ENCODE measurements around the gene SYCP2.

Gene SYCP2

GRCh38 chr20:59845472-59845871 is 88.0 kb downstream of the SYCP2 start:
- TF ChIP-seq ZFX (IDR thresholded peaks at IDR 0.05) (no peak), CTCF (conservative IDR thresholded peaks at IDR 0.05) (no peak)
- H3K27ac ChIP-seq, result no peak overlapping the region

GRCh38 chr20:59839400-59839799 is 94.0 kb downstream of the SYCP2 start:
- TF ChIP-seq CTCF (conservative IDR thresholded peaks at IDR 0.05) (no peak), ZFX (IDR thresholded peaks at IDR 0.05) (no peak)
- no peak overlapping the region for H3K27ac ChIP-seq

- no peak overlapping the region for H3K27ac ChIP-seq
- no peak for TF ChIP-seq CTCF (conservative IDR thresholded peaks at IDR 0.05)
- TF ChIP-seq ZFX (IDR thresholded peaks at IDR 0.05), result no peak
Measured at GRCh38 chr20:59837623-59838394, 95.6 kb downstream of the SYCP2 start.

- H3K27ac ChIP-seq, result no peak overlapping the region
- TF ChIP-seq CTCF (conservative IDR thresholded peaks at IDR 0.05) (no peak), ZFX (IDR thresholded peaks at IDR 0.05) (no peak)
Measured at GRCh38 chr20:59836767-59837166, 96.7 kb downstream of the SYCP2 start.

GRCh38 chr20:59835448-59836395 is 97.7 kb downstream of the SYCP2 start:
- no peak for TF ChIP-seq ZFX (IDR thresholded peaks at IDR 0.05)
- TF ChIP-seq CTCF (conservative IDR thresholded peaks at IDR 0.05), result no peak
- no peak overlapping the region for H3K27ac ChIP-seq

GRCh38 chr20:59835057-59835447 is 98.4 kb downstream of the SYCP2 start:
- H3K27ac ChIP-seq, result no peak overlapping the region

More at GRCh38 chr20:59835057-59835447, 98.4 kb downstream of the SYCP2 start:
- TF ChIP-seq ZFX (IDR thresholded peaks at IDR 0.05), result no peak
- no peak for TF ChIP-seq CTCF (conservative IDR thresholded peaks at IDR 0.05)

Measured in C4-2B (cell line).